ENCODE measurements around the gene MYO3B.

MYO3B gene

GRCh38 chr2:170176212-170176611, 1.7 kb upstream of the MYO3B start:
- H3K36me3 ChIP-seq (ENCODE audit: insufficient read depth, low read length) = no peaks in the 10 kb centered on the region
- TF ChIP-seq POLR2AphosphoS5 (IDR thresholded peaks at IDR 0.05; ENCODE audit: borderline replicate concordance, low read depth, low read length) (no peak), EZH2 (IDR thresholded peaks at IDR 0.05) (no peak), FOXP2 (optimal IDR thresholded peaks at IDR 0.05; ENCODE audit: control extremely low read depth, extremely low read length, insufficient read depth) (no peak)
- no peaks in the 10 kb centered on the region for H3K9me3 ChIP-seq (ENCODE audit: low read depth, low read length)
- no peak overlapping the region for H3K9ac ChIP-seq (ENCODE audit: insufficient read length)
- no peak for DNase-seq (ENCODE audit: low read depth, low spot score)
- no peak overlapping the region for H3K4me3 ChIP-seq
- H3K27ac ChIP-seq = no peak overlapping the region

DNA sequence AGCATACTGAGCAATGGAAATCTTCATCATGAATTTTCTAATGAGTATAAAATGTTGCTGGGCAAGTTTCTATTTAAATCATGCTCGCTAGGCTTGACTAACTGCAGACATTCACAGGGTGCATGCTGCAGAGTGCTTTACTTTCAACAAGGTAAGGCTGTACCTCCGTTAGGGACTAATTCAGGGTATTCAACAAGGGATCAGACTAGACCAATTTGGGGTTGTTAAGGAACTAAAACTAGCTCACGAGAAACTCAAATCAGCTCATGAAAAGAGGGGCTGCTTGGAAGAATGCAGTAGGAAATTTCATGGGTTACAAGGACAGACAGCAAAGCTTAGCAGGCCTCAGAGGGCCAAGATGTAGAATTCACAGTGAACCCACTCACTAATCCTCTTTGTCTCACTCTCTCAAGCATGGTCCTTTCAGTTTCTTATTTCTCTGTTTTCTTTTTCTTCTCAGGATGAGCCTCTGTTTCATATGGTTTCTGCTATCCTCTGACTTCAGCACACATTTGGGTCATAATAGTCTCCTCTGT, 2.2 kb downstream of the MYO3B start:
- Histone ChIP-seq H3K9me3 (ENCODE audit: low read depth, low read length) (no peaks in the 10 kb centered on the region), H3K9ac (ENCODE audit: insufficient read length) (no peak overlapping the region), H3K4me3 (no peak overlapping the region), H3K27ac (no peak overlapping the region), H3K36me3 (ENCODE audit: insufficient read depth, low read length) (no peaks in the 10 kb centered on the region)
- no peak for DNase-seq (ENCODE audit: low read depth, low spot score)
- TF ChIP-seq EZH2 (IDR thresholded peaks at IDR 0.05) (no peak), FOXP2 (optimal IDR thresholded peaks at IDR 0.05; ENCODE audit: control extremely low read depth, extremely low read length, insufficient read depth) (no peak), POLR2AphosphoS5 (IDR thresholded peaks at IDR 0.05; ENCODE audit: borderline replicate concordance, low read depth, low read length) (no peak)

DNA sequence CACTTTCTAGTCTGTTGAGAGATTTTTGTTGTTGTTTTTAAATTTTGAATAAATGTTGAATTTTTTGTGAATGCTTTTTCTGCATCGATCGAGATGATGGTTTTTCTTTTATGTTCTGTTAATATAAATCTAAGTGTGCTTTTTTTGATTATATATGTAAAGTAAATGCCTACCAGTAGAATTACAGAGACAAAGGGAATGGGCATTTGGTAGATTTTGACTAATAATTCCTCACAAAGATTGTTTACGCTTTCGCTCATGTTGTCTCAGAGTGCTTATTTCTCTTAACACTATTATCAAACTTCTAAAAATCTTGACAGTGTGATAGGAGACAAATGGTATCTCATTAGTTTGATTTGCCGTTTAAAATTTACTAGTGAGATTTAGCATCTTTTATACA, 3.7 kb downstream of the MYO3B start:
- DNase-seq (ENCODE audit: low read depth, low spot score) = no peak
- no peak overlapping the region for H3K4me3 ChIP-seq
- TF ChIP-seq EZH2 (IDR thresholded peaks at IDR 0.05) (no peak), POLR2AphosphoS5 (IDR thresholded peaks at IDR 0.05; ENCODE audit: borderline replicate concordance, low read depth, low read length) (no peak), FOXP2 (optimal IDR thresholded peaks at IDR 0.05; ENCODE audit: control extremely low read depth, extremely low read length, insufficient read depth) (no peak)

DNA sequence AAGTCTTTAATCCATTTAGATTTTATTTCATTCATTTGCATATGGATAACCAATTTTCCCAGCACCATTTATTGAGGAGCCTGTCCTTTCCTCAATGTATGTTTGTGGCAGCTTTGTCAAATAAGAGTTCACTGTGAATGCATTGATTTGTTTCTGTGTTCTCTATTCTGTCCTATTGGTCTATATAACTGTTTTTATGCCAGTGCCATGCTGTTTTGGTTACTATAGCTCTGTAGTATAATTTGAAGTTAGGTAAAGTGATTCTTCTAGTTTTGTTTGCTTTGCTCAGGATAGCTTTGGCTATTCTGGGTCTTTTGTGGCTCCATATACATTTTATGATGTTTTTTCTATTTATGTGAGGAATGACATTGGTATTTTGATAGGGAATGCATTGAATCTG, 7.4 kb downstream of the MYO3B start:
- Histone ChIP-seq H3K27ac (no peak overlapping the region), H3K9me3 (ENCODE audit: low read depth, low read length) (no peaks in the 10 kb centered on the region), H3K4me3 (no peak overlapping the region), H3K36me3 (ENCODE audit: insufficient read depth, low read length) (no peaks in the 10 kb centered on the region), H3K9ac (ENCODE audit: insufficient read length) (no peak overlapping the region)
- no peak for DNase-seq (ENCODE audit: low read depth, low spot score)
- TF ChIP-seq FOXP2 (optimal IDR thresholded peaks at IDR 0.05; ENCODE audit: control extremely low read depth, extremely low read length, insufficient read depth) (no peak), POLR2AphosphoS5 (IDR thresholded peaks at IDR 0.05; ENCODE audit: borderline replicate concordance, low read depth, low read length) (no peak), EZH2 (IDR thresholded peaks at IDR 0.05) (no peak)

More for the DNA sequence above, 3.7 kb downstream of the MYO3B start:
- H3K27ac ChIP-seq = no peak overlapping the region
- no peaks in the 10 kb centered on the region for H3K9me3 ChIP-seq (ENCODE audit: low read depth, low read length)
- H3K36me3 ChIP-seq (ENCODE audit: insufficient read depth, low read length) = no peaks in the 10 kb centered on the region
- H3K9ac ChIP-seq (ENCODE audit: insufficient read length) = no peak overlapping the region

- no peaks in the 10 kb centered on the region for H3K9me3 ChIP-seq (ENCODE audit: low read depth, low read length)
- TF ChIP-seq POLR2AphosphoS5 (IDR thresholded peaks at IDR 0.05; ENCODE audit: borderline replicate concordance, low read depth, low read length) (no peak), EZH2 (IDR thresholded peaks at IDR 0.05) (no peak), FOXP2 (optimal IDR thresholded peaks at IDR 0.05; ENCODE audit: control extremely low read depth, extremely low read length, insufficient read depth) (no peak)
- H3K4me3 ChIP-seq = no peak overlapping the region
- no peaks in the 10 kb centered on the region for H3K36me3 ChIP-seq (ENCODE audit: insufficient read depth, low read length)
- H3K27ac ChIP-seq = no peak overlapping the region
- no peak overlapping the region for H3K9ac ChIP-seq (ENCODE audit: insufficient read length)
- no peak for DNase-seq (ENCODE audit: low read depth, low spot score)
Observed at GRCh38 chr2:170189757-170190156, 11.8 kb downstream of the MYO3B start.

DNA sequence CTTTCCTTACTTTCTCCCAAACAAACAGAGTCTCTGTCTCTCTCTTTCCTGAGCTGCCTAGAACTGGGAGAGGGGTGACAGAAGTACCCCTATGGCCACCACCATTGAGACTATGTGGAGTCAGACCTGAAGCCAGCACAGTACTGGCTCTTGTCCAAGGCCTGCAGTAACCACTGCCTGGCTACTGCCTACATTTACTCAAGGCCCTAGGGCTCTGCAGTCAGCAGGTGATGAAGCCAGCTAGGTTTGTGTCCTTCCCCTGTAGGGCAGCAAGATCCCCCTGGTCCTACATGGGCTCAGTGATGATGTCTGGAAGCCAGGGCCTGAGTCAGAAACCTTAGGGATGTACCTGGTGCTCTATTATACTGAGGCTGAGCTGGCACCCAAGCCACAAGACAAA, 12.2 kb downstream of the MYO3B start:
- TF ChIP-seq FOXP2 (optimal IDR thresholded peaks at IDR 0.05; ENCODE audit: control extremely low read depth, extremely low read length, insufficient read depth) (no peak), EZH2 (IDR thresholded peaks at IDR 0.05) (no peak), POLR2AphosphoS5 (IDR thresholded peaks at IDR 0.05; ENCODE audit: borderline replicate concordance, low read depth, low read length) (no peak)
- Histone ChIP-seq H3K36me3 (ENCODE audit: insufficient read depth, low read length) (no peaks in the 10 kb centered on the region), H3K27ac (no peak overlapping the region), H3K9ac (ENCODE audit: insufficient read length) (no peak overlapping the region), H3K4me3 (no peak overlapping the region), H3K9me3 (ENCODE audit: low read depth, low read length) (no peaks in the 10 kb centered on the region)
- DNase-seq (ENCODE audit: low read depth, low spot score) = no peak

- no peak overlapping the region for H3K4me3 ChIP-seq
- H3K9ac ChIP-seq (ENCODE audit: insufficient read length) = no peak overlapping the region
- DNase-seq (ENCODE audit: low read depth, low spot score) = no peak
- no peak overlapping the region for H3K27ac ChIP-seq
- no peak for TF ChIP-seq EZH2 (IDR thresholded peaks at IDR 0.05)
- no peak for TF ChIP-seq POLR2AphosphoS5 (IDR thresholded peaks at IDR 0.05; ENCODE audit: borderline replicate concordance, low read depth, low read length)
- TF ChIP-seq FOXP2 (optimal IDR thresholded peaks at IDR 0.05; ENCODE audit: control extremely low read depth, extremely low read length, insufficient read depth) = no peak
- H3K9me3 ChIP-seq (ENCODE audit: low read depth, low read length) = no peaks in the 10 kb centered on the region
- no peaks in the 10 kb centered on the region for H3K36me3 ChIP-seq (ENCODE audit: insufficient read depth, low read length)
Observed at GRCh38 chr2:170191166-170191866, 13.4 kb downstream of the MYO3B start.

DNA sequence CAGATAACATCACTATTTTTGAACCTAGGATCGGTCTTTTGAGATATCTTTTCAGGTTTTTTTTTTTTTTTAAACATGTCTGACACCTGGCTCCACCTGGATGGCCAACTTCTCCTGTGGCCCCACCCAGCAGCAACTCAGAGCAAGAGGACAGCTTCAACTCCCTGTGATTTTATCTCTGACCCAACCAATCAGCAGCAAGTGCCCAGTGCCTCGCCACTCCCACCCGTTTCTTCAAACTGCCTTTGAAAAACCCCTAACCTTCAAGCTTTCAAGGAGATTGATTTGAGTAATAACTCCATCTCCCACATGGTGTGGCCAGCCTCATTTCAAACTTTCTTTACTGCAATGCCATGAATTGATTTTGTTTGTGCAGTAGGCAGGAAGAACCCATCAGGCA, 19.0 kb downstream of the MYO3B start:
- Histone ChIP-seq H3K4me3 (no peak overlapping the region), H3K9me3 (ENCODE audit: low read depth, low read length) (no peaks in the 10 kb centered on the region)
- no peak for DNase-seq (ENCODE audit: low read depth, low spot score)

More for the DNA sequence above, 19.0 kb downstream of the MYO3B start:
- no peaks in the 10 kb centered on the region for H3K36me3 ChIP-seq (ENCODE audit: insufficient read depth, low read length)
- H3K9ac ChIP-seq (ENCODE audit: insufficient read length) = no peak overlapping the region
- TF ChIP-seq FOXP2 (optimal IDR thresholded peaks at IDR 0.05; ENCODE audit: control extremely low read depth, extremely low read length, insufficient read depth) (no peak), POLR2AphosphoS5 (IDR thresholded peaks at IDR 0.05; ENCODE audit: borderline replicate concordance, low read depth, low read length) (no peak), EZH2 (IDR thresholded peaks at IDR 0.05) (no peak)
- no peak overlapping the region for H3K27ac ChIP-seq
